ENCODE results near the gene ZC3HAV1.
"Not testable (repeated sequence)": the region's sequence is repeated elsewhere in the genome, so short reads cannot be mapped to it uniquely, and the experiment has no call there.

The ZC3HAV1 gene

GRCh38 chr7:139049111-139049510 lies 60.4 kb downstream of the ZC3HAV1 start:
- no peak for DNase-seq (ENCODE audit: low spot score)

GRCh38 chr7:139047970-139048369 lies 61.5 kb downstream of the ZC3HAV1 start:
- DNase-seq (ENCODE audit: low spot score), result no peak

- no peak for DNase-seq (ENCODE audit: low spot score)
Observed at GRCh38 chr7:139046143-139046542, 63.4 kb downstream of the ZC3HAV1 start.

GRCh38 chr7:139044813-139045794 lies 64.4 kb downstream of the ZC3HAV1 start:
- DNase-seq (ENCODE audit: low spot score), result no peak

GRCh38 chr7:139043823-139044812 lies 65.4 kb downstream of the ZC3HAV1 start:
- DNase-seq (ENCODE audit: low spot score), result no peak

- DNase-seq (ENCODE audit: low spot score), result no peak
Observed at GRCh38 chr7:139041378-139042085, 68.0 kb downstream of the ZC3HAV1 start.

GRCh38 chr7:139038691-139039090 lies 70.8 kb downstream of the ZC3HAV1 start:
- DNase-seq (ENCODE audit: low spot score), result no peak

GRCh38 chr7:139036901-139037300 lies 72.6 kb downstream of the ZC3HAV1 start:
- no peak for DNase-seq (ENCODE audit: low spot score)

GRCh38 chr7:139035586-139036353 lies 73.8 kb downstream of the ZC3HAV1 start, which contains the start of gene ZC3HAV1L:
TSS of gene ZC3HAV1L (minus strand) at chr7:139036042. CDS start at chr7:139036017, 25 bp downstream.
- DNase-seq (ENCODE audit: low spot score), result peak; percentile 96

- peak; percentile 77 for DNase-seq (ENCODE audit: low spot score)
Observed at GRCh38 chr7:139034855-139035585, 74.5 kb downstream of the ZC3HAV1 start.

- no peak for DNase-seq (ENCODE audit: low spot score)
Observed at GRCh38 chr7:139034336-139034735, 75.2 kb downstream of the ZC3HAV1 start.

GRCh38 chr7:139033346-139034114 lies 76.0 kb downstream of the ZC3HAV1 start:
- no peak for DNase-seq (ENCODE audit: low spot score)

- no peak for DNase-seq (ENCODE audit: low spot score)
Observed at GRCh38 chr7:139032473-139032872, 77.0 kb downstream of the ZC3HAV1 start.

GRCh38 chr7:139029353-139029752 lies 80.2 kb downstream of the ZC3HAV1 start:
- DNase-seq (ENCODE audit: low spot score), result no peak

- DNase-seq (ENCODE audit: low spot score), result no peak
Observed at GRCh38 chr7:139026551-139026950, 83.0 kb downstream of the ZC3HAV1 start.

GRCh38 chr7:139025861-139026260 lies 83.7 kb downstream of the ZC3HAV1 start:
- DNase-seq (ENCODE audit: low spot score), result not testable (repeated sequence)

- no peak for DNase-seq (ENCODE audit: low spot score)
Observed at GRCh38 chr7:139023076-139023475, 86.4 kb downstream of the ZC3HAV1 start.

- no peak for DNase-seq (ENCODE audit: low spot score)
Observed at GRCh38 chr7:139022286-139022685, 87.2 kb downstream of the ZC3HAV1 start.

- DNase-seq (ENCODE audit: low spot score), result no peak
Observed at GRCh38 chr7:139018910-139019309, 90.6 kb downstream of the ZC3HAV1 start.
